ENCODE data around the gene PRDM16. TPM values are rescaled to one million over a fixed set of nuclear protein-coding genes. Genes with fewer than 3 reads are reported as not detected.

PRDM16 gene
- total and polyA plus RNA-seq, 2 of the 13 experiments (the other 11 are each of a cell fraction or from before 2014, with no cell fraction given) = 0.15 to 0.81 TPM

DNA sequence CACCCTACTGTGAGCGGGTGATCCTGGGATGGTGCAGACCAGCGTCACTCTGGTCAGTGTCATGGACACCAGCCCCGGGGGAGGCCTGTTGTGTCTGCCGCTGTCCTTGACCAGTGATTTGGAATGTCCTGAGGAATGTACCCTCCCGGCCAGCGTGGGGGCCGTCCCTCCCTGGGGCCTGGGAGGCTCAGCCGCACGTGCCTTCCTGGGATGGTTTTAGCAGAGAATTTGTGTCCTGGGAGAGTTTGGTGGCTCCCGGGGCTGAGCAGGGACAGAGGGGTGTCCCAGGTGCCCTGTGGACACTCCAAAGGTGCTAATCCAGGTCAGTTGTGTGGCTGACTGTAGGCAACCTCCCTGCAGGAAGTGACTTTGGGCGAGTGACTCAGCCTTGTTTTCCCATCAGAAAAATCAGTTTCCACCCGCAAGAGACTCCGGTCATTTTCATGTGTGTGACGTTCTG lies 391.7 kb downstream of the PRDM16 start (continued):
- no peak for TF ChIP-seq DNMT1 (CRISPR knock-in tag; IDR thresholded peaks at IDR 0.05)
- TF ChIP-seq, protein P1, sequence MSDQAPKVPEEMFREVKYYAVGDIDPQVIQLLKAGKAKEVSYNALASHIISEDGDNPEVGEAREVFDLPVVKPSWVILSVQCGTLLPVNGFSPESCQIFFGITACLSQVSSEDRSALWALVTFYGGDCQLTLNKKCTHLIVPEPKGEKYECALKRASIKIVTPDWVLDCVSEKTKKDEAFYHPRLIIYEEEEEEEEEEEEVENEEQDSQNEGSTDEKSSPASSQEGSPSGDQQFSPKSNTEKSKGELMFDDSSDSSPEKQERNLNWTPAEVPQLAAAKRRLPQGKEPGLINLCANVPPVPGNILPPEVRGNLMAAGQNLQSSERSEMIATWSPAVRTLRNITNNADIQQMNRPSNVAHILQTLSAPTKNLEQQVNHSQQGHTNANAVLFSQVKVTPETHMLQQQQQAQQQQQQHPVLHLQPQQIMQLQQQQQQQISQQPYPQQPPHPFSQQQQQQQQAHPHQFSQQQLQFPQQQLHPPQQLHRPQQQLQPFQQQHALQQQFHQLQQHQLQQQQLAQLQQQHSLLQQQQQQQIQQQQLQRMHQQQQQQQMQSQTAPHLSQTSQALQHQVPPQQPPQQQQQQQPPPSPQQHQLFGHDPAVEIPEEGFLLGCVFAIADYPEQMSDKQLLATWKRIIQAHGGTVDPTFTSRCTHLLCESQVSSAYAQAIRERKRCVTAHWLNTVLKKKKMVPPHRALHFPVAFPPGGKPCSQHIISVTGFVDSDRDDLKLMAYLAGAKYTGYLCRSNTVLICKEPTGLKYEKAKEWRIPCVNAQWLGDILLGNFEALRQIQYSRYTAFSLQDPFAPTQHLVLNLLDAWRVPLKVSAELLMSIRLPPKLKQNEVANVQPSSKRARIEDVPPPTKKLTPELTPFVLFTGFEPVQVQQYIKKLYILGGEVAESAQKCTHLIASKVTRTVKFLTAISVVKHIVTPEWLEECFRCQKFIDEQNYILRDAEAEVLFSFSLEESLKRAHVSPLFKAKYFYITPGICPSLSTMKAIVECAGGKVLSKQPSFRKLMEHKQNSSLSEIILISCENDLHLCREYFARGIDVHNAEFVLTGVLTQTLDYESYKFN (CRISPR knock-in tag; conservative IDR thresholded peaks at IDR 0.05) = peak; percentile 56
- no peak for TF ChIP-seq PRDM15 (CRISPR knock-in tag; IDR thresholded peaks at IDR 0.05)
- no peak for TF ChIP-seq KMT2B (CRISPR knock-in tag; IDR thresholded peaks at IDR 0.05)
- TF ChIP-seq MXD3 (CRISPR knock-in tag; IDR thresholded peaks at IDR 0.05) = no peak
- peak; percentile 51; the same call in 1 of the 2 replicates for TF ChIP-seq PHF21A (CRISPR knock-in tag; IDR thresholded peaks at IDR 0.05)
- TF ChIP-seq PLSCR1 (CRISPR knock-in tag; IDR thresholded peaks at IDR 0.05; ENCODE audit: borderline replicate concordance) = no peak
- TF ChIP-seq SNRNP70 (IDR thresholded peaks at IDR 0.05; ENCODE audit: low read depth, low read length) = no peak
- 0 out of 2 replicates have a peak, but pooled peaks have one; percentile 33 for TF ChIP-seq ZNF761 (CRISPR knock-in tag; conservative IDR thresholded peaks at IDR 0.05)
- no peak for TF ChIP-seq THAP8 (CRISPR knock-in tag; IDR thresholded peaks at IDR 0.05; ENCODE audit: borderline replicate concordance)
- TF ChIP-seq ZNF777 (CRISPR knock-in tag; IDR thresholded peaks at IDR 0.05) = no peak
- peak; percentile 98 for TF ChIP-seq TEAD3 (CRISPR knock-in tag; optimal IDR thresholded peaks at IDR 0.05; ENCODE audit: borderline replicate concordance)
- TF ChIP-seq, protein P2, sequence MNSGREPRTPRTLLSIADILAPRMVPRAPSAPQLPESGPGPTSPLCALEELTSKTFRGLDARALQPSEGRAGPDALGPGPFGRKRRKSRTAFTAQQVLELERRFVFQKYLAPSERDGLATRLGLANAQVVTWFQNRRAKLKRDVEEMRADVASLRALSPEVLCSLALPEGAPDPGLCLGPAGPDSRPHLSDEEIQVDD (CRISPR knock-in tag; IDR thresholded peaks at IDR 0.05; ENCODE audit: borderline replicate concordance) = no peak
- TF ChIP-seq NFATC3 (CRISPR knock-in tag; IDR thresholded peaks at IDR 0.05) = no peak
- no peak for TF ChIP-seq ADNP (CRISPR knock-in tag; IDR thresholded peaks at IDR 0.05)
- TF ChIP-seq ZNF780A (CRISPR knock-in tag; IDR thresholded peaks at IDR 0.05) = no peak
- no peak for TF ChIP-seq SRSF4 (IDR thresholded peaks at IDR 0.05; ENCODE audit: low read depth, low read length, poor library complexity, severe bottlenecking)
